Measurements from ENCODE around the gene CHKA.

DNA sequence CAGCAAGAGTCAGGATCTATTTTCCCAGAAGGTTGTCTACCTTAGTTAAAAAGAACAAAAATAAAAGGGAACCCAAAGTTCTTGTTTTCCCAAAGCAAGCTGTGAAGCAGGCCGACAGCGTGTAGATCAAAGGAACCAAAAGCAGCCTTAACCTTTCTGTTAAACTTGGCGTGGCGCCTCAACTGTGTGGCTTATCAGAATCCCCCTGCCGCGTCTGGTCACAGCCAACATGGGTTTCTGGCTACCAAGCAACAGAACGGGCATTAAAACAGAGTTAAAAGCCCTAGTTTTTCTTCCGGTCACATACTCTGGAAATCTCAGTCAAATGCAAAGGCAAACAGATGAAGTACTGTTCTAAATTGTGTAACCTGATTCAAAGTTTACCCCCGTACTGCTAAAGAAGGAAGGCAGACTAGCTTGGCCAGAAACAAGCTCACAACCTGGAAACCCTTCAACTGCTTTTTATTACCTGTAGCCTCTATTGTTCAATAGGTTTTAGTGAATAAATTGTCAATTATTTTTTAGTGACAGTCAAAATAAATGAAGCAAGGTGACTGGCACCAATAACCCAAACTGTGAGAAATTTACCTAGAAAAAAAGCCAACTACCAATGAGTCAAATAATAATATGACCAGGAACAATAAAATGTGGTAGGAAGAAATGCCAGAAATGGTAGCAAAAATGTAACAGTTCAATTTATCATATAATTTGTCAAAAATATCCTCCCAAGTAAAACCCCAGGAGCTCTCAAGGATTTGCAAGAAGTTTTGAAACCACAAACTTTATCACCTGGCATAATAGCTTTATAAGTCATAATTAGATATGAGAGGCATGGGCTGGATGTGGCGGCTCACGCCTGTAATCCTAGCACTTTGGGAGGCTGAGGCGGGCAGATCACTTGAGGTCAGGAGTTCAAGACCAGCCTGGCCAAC is 21.4 kb downstream of the CHKA start:
- TF ChIP-seq, protein P1, sequence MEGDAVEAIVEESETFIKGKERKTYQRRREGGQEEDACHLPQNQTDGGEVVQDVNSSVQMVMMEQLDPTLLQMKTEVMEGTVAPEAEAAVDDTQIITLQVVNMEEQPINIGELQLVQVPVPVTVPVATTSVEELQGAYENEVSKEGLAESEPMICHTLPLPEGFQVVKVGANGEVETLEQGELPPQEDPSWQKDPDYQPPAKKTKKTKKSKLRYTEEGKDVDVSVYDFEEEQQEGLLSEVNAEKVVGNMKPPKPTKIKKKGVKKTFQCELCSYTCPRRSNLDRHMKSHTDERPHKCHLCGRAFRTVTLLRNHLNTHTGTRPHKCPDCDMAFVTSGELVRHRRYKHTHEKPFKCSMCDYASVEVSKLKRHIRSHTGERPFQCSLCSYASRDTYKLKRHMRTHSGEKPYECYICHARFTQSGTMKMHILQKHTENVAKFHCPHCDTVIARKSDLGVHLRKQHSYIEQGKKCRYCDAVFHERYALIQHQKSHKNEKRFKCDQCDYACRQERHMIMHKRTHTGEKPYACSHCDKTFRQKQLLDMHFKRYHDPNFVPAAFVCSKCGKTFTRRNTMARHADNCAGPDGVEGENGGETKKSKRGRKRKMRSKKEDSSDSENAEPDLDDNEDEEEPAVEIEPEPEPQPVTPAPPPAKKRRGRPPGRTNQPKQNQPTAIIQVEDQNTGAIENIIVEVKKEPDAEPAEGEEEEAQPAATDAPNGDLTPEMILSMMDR (IDR thresholded peaks at IDR 0.05; ENCODE audit: borderline replicate concordance, extremely low read depth, low read length, poor library complexity, severe bottlenecking): no peak
- TF ChIP-seq EZH2 (IDR thresholded peaks at IDR 0.05; ENCODE audit: borderline replicate concordance, low read depth, low read length, severe bottlenecking): no peak

Data from DND-41 (cell line).